ENCODE data around the gene CCR3. TPM values are rescaled to one million over a fixed set of nuclear protein-coding genes. Genes with fewer than 3 reads are reported as not detected.

The CCR3 gene
- polyA plus RNA-seq, 1 donor (not counting 4 experiments of a cell fraction or from before 2014, with no cell fraction given) = 0.16 TPM

GRCh38 chr3:46208167-46208704 is 34.0 kb upstream of the CCR3 start, which contains the start of gene CCR1:
TSS of gene CCR1 (minus strand) at chr3:46208313. CDS start at chr3:46204313, 4,000 bp downstream.
- FAIRE-seq (no peak), DNase-seq (ENCODE audit: low read depth, low spot score) (no peak)
- H3K36me3 ChIP-seq (ENCODE audit: control insufficient read depth in 2 of 2, extremely low read depth in 1 of 2, insufficient read depth in 2 of 2, low read length in 2 of 2) = no peaks in the 10 kb centered on the region
- H3K9me1 ChIP-seq (ENCODE audit: control insufficient read depth, extremely low read depth, insufficient read depth, low read length) = no peaks in the 10 kb centered on the region
- no peak within 1 kb of the TSS for H3K27ac ChIP-seq (ENCODE audit: control insufficient read depth, insufficient read depth, low read length)
- TF ChIP-seq CTCF (optimal IDR thresholded peaks at IDR 0.05 in 1 of 3, IDR thresholded peaks at IDR 0.05 in 1 of 3, conservative IDR thresholded peaks at IDR 0.05 in 1 of 3; ENCODE audit: extremely low read depth in 1 of 3, insufficient read depth in 2 of 3, low read length in 3 of 3) (peak; percentile 49 to 72 (median 64)), EZH2 (IDR thresholded peaks at IDR 0.05; ENCODE audit: low read length) (no peak)
- dilution Hi-C loops (cut with MboI; ENCODE audit: extremely low pct_ligation_motif_present, low sequenced_read_pairs) = no loop called here
- H2AFZ ChIP-seq (ENCODE audit: control insufficient read depth, low read length) = no peak within 1 kb of the TSS
- H3K9me3 ChIP-seq (ENCODE audit: control insufficient read depth, low read depth, low read length) = no peaks in the 10 kb centered on the region
- no peaks in the 10 kb centered on the region for H3K79me2 ChIP-seq (ENCODE audit: control insufficient read depth, insufficient read depth, low read length)
- no peak within 1 kb of the TSS for H3K4me2 ChIP-seq (ENCODE audit: control insufficient read depth, extremely low read depth, insufficient read depth, low read depth, low read length)
- H3K9ac ChIP-seq (ENCODE audit: control insufficient read depth, extremely low read depth, insufficient read depth, low read length) = no peak within 1 kb of the TSS
- peaks cover 3% of the 10 kb centered on the region for H3K27me3 ChIP-seq (ENCODE audit: control insufficient read depth, extremely low read depth, insufficient read depth, low read length)
- H3K4me3 ChIP-seq (ENCODE audit: control insufficient read depth in 2 of 3, extremely low read depth in 1 of 3, insufficient read depth in 2 of 3, low read depth in 1 of 3, low read length in 3 of 3) = no peak within 1 kb of the TSS
- H4K20me1 ChIP-seq (ENCODE audit: control insufficient read depth, extremely low read depth, insufficient read depth, low read length) = no peaks in the 10 kb centered on the region
- H3K4me1 ChIP-seq (ENCODE audit: control insufficient read depth, extremely low read depth, insufficient read depth, low read length) = peaks cover 2% of the 10 kb centered on the region

GRCh38 chr3:46209053-46209452 is 33.2 kb upstream of the CCR3 start:
- no peak for TF ChIP-seq CTCF (optimal IDR thresholded peaks at IDR 0.05 in 1 of 3, IDR thresholded peaks at IDR 0.05 in 1 of 3, conservative IDR thresholded peaks at IDR 0.05 in 1 of 3; ENCODE audit: extremely low read depth in 1 of 3, insufficient read depth in 2 of 3, low read length in 3 of 3)
- TF ChIP-seq EZH2 (IDR thresholded peaks at IDR 0.05; ENCODE audit: low read length) = no peak
- H3K79me2 ChIP-seq (ENCODE audit: control insufficient read depth, insufficient read depth, low read length) = no peaks in the 10 kb centered on the region
- H4K20me1 ChIP-seq (ENCODE audit: control insufficient read depth, extremely low read depth, insufficient read depth, low read length) = no peaks in the 10 kb centered on the region
- no peak overlapping the region for H3K4me2 ChIP-seq (ENCODE audit: control insufficient read depth, extremely low read depth, insufficient read depth, low read depth, low read length)
- H3K27ac ChIP-seq (ENCODE audit: control insufficient read depth, insufficient read depth, low read length) = no peak overlapping the region
- H3K9me3 ChIP-seq (ENCODE audit: control insufficient read depth, low read depth, low read length) = no peaks in the 10 kb centered on the region
- H2AFZ ChIP-seq (ENCODE audit: control insufficient read depth, low read length) = no peak overlapping the region
- H3K4me3 ChIP-seq (ENCODE audit: control insufficient read depth in 2 of 3, extremely low read depth in 1 of 3, insufficient read depth in 2 of 3, low read depth in 1 of 3, low read length in 3 of 3) = no peak overlapping the region
- peaks cover 2% of the 10 kb centered on the region for H3K4me1 ChIP-seq (ENCODE audit: control insufficient read depth, extremely low read depth, insufficient read depth, low read length)
- DNase-seq (ENCODE audit: low read depth, low spot score) (no peak), FAIRE-seq (no peak)
- H3K27me3 ChIP-seq (ENCODE audit: control insufficient read depth, extremely low read depth, insufficient read depth, low read length) = peaks cover 5% of the 10 kb centered on the region
- no peak overlapping the region for H3K9ac ChIP-seq (ENCODE audit: control insufficient read depth, extremely low read depth, insufficient read depth, low read length)
- no peaks in the 10 kb centered on the region for H3K36me3 ChIP-seq (ENCODE audit: control insufficient read depth in 2 of 2, extremely low read depth in 1 of 2, insufficient read depth in 2 of 2, low read length in 2 of 2)
- no peaks in the 10 kb centered on the region for H3K9me1 ChIP-seq (ENCODE audit: control insufficient read depth, extremely low read depth, insufficient read depth, low read length)
- dilution Hi-C loops (cut with MboI; ENCODE audit: extremely low pct_ligation_motif_present, low sequenced_read_pairs) = no loop called here
